HepG2 (cell line): ENCODE results near the gene FNDC3B. TPM values are rescaled to one million over a fixed set of nuclear protein-coding genes. Genes with fewer than 3 reads are reported as not detected.

Experiments
- ATAC-seq: fragments of 200-7000 bp; cut with Tn5 transposase; 3 replicates; pipeline ENCODE4 v1.9.1; 2020; ENCODE audit warnings: mild to moderate bottlenecking, moderate library complexity
- BruUV-seq: library from RNA; stranded (reverse); fragments of 400-500 nt; replicated peaks from 2 replicates; lab custom pipeline; 2021; lab: Mats Ljungman, UMichigan
- CTCF ChIA-PET: fragments of 300-600 bp; formaldehyde crosslinking; extraction: SDS; loops from one replicate; lab custom pipeline; 2021; ENCODE audit warnings: low total read pairs, inconsistent platforms, low intra/inter-chr PET ratio; lab: Yijun Ruan, JAX
- POLR2A ChIA-PET: fragments of 350-600 bp; sonication (Branson Sonifier 250); formaldehyde crosslinking; loops from one replicate; lab custom pipeline; 2020; ENCODE audit warnings: antibody characterized with exemption, inconsistent platforms; lab: Yijun Ruan, JAX
- DNase-seq: peaks from one replicate; pipeline ENCODE4 v3.0.0-alpha.2; 2015; ENCODE audit warnings: low spot score
- FAIRE-seq: peaks from 3 replicates; lab custom pipeline; 2011; peaks lifted over from hg19 to GRCh38; lab: Jason Lieb, UNC
- H2AFZ ChIP-seq: one replicate; pipeline ENCODE4 v1.6.1; 2011; ENCODE audit warnings: low read length, inconsistent platforms
- H3K27ac ChIP-seq: fragments of 300-600 bp; 3 replicates; pipeline ENCODE4 v1.8.0; 2011; ENCODE audit warnings: mixed run types, mild to moderate bottlenecking, mixed read lengths, low read length, inconsistent platforms; ENCODE audit not compliant: insufficient read depth; ENCODE audit errors: extremely low read length
- H3K27me3 ChIP-seq, 2 experiments: fragments of 200-600 bp in 1 of 2; 2 replicates in 1 of 2; 3 replicates in 1 of 2; pipeline versions ENCODE4 v1.6.0 to v1.8.0; 2011; ENCODE audit warnings: low read length in 2 of 2, mild to moderate bottlenecking in 2 of 2, moderate library complexity in 2 of 2, inconsistent platforms in 1 of 2; ENCODE audit not compliant: insufficient read depth in 2 of 2, control insufficient read depth in 1 of 2
- H3K36me3 ChIP-seq, 2 experiments: fragments of 200-600 bp in 1 of 2; replicated peaks in 1 of 2; 2 replicates in 1 of 2; 3 replicates in 1 of 2; pipeline versions ENCODE4 v1.5.1 to v1.8.0; 2011; ENCODE audit warnings: low read length in 2 of 2, inconsistent platforms in 1 of 2; ENCODE audit not compliant: insufficient read depth in 2 of 2, control insufficient read depth in 1 of 2
- H3K4me1 ChIP-seq: 2 replicates; pipeline ENCODE4 v1.5.1; 2012; ENCODE audit warnings: low read length, inconsistent platforms; ENCODE audit not compliant: insufficient read depth
- H3K4me2 ChIP-seq: 2 replicates; pipeline ENCODE4 v1.6.0; 2011; ENCODE audit warnings: low read depth, low read length, inconsistent platforms
- H3K4me3 ChIP-seq, 3 experiments: fragments of 200-600 bp in 1 of 3; sonication (generic), shearing (Covaris generic) in 1 of 3; replicated peaks in 1 of 3; 2 replicates each; pipeline ENCODE4 v1.5.1; 2011 to 2016; ENCODE audit warnings: low read length in 3 of 3, inconsistent platforms in 2 of 3, low read depth in 2 of 3, mild to moderate bottlenecking in 2 of 3, control low read depth in 1 of 3, mixed read lengths in 1 of 3; ENCODE audit not compliant: insufficient read depth in 1 of 3
- H3K79me2 ChIP-seq: one replicate; pipeline ENCODE4 v1.6.1; 2011; ENCODE audit warnings: low read length, inconsistent platforms; ENCODE audit not compliant: insufficient read depth
- H3K9ac ChIP-seq: 2 replicates; pipeline ENCODE4 v1.6.0; 2011; ENCODE audit warnings: mild to moderate bottlenecking, low read depth, low read length, inconsistent platforms; ENCODE audit not compliant: insufficient read depth
- H3K9me3 ChIP-seq: 2 replicates; pipeline ENCODE4 v1.5.1; 2012; ENCODE audit warnings: mild to moderate bottlenecking, low read length
- H4K20me1 ChIP-seq: 2 replicates; pipeline ENCODE4 v1.6.0; 2011; ENCODE audit warnings: inconsistent platforms, mild to moderate bottlenecking, low read length, moderate library complexity; ENCODE audit not compliant: insufficient read depth
- FOSL2 ChIP-seq: sonication (generic); formaldehyde crosslinking; IDR thresholded peaks from 2 replicates; pipeline ENCODE4 v1.4.0; 2020; ENCODE audit warnings: missing genetic modification reagents
- ONECUT2 ChIP-seq: sonication (generic); formaldehyde crosslinking; IDR thresholded peaks from 2 replicates; pipeline ENCODE4 v1.4.0; 2020; ENCODE audit warnings: missing genetic modification reagents
- RARA ChIP-seq: IDR thresholded peaks from 2 replicates; pipeline ENCODE4 v1.6.1; 2016; ENCODE audit warnings: missing genetic modification reagents, missing compliant biosample characterization
- SMARCC2 ChIP-seq: fragments of 450-650 bp; IDR thresholded peaks from 2 replicates; pipeline ENCODE4 v1.6.1; 2017; ENCODE audit warnings: antibody characterized with exemption, mild to moderate bottlenecking
- THAP11 ChIP-seq: IDR thresholded peaks from 2 replicates; pipeline ENCODE4 v1.6.1; 2016; ENCODE audit warnings: missing biosample characterization, missing genetic modification reagents
- ZFP36L2 ChIP-seq: sonication (generic); formaldehyde crosslinking; IDR thresholded peaks from 2 replicates; pipeline ENCODE4 v1.4.0; 2020; ENCODE audit warnings: missing genetic modification reagents
- ZNF629 ChIP-seq: sonication (generic); formaldehyde crosslinking; conservative IDR thresholded peaks from 2 replicates; pipeline ENCODE4 v1.5.0; 2020; ENCODE audit warnings: missing genetic modification reagents
- ZNF792 ChIP-seq: IDR thresholded peaks from 2 replicates; pipeline ENCODE4 v1.6.1; 2016
- ZNF879 ChIP-seq: sonication (generic); formaldehyde crosslinking; IDR thresholded peaks from 2 replicates; pipeline ENCODE4 v1.8.1; 2023; ENCODE audit warnings: missing genetic modification reagents
- ZSCAN20 ChIP-seq: sonication (generic); formaldehyde crosslinking; IDR thresholded peaks from 2 replicates; pipeline ENCODE4 v1.4.0; 2020; ENCODE audit warnings: missing genetic modification reagents, mild to moderate bottlenecking, borderline replicate concordance
- in situ Hi-C: cut with HindIII; loops from 2 replicates; pipeline ENCODE4 v1.10.0; 2017; ENCODE audit warnings: low pct_unique_long_range_greater_than_20kb; ENCODE audit not compliant: extremely low pct_ligation_motif_present
- intact Hi-C: fragments of 100-400 bp; cut with micrococcal nuclease; formaldehyde crosslinking; loops from one replicate; pipeline ENCODE4 v1.10.0; 2022; ENCODE audit not compliant: unreplicated experiment
- polyA plus RNA-seq, 8 experiments: library from polyadenylated mRNA; depleted of rRNA in 3 of 8; stranded (reverse) in 7 of 8; unstranded in 1 of 8; fragments of >200 nt; fragmentation: Illumina TruSeq in 4 of 8; extraction: Trizol in 4 of 8; gene quantifications; 2 replicates each; pipeline versions ENCODE4 v1.2.1 to v1.2.3, GENCODE V29; 2011 to 2016; ENCODE audit warnings: low read depth in 4 of 8, missing spikeins in 1 of 8, mixed read lengths in 1 of 8; ENCODE audit not compliant: insufficient read depth in 1 of 8
- total RNA-seq, 5 experiments: library from RNA; depleted of rRNA; stranded (reverse); fragments of >200 nt; fragmentation: Illumina TruSeq; extraction: Trizol; gene quantifications; 2 replicates each; pipeline ENCODE4 v1.2.3, GENCODE V29; 2016; ENCODE audit warnings: low read depth in 1 of 5
- TF ChIP-seq, protein P1 (sequence below): sonication (generic); formaldehyde crosslinking; IDR thresholded peaks from 2 replicates; pipeline ENCODE4 v1.5.1; 2020; ENCODE audit warnings: missing genetic modification reagents, mild to moderate bottlenecking, borderline replicate concordance
- TF ChIP-seq, protein P2 (sequence below): sonication (generic); formaldehyde crosslinking; IDR thresholded peaks from 2 replicates; pipeline ENCODE4 v1.4.0; 2020; ENCODE audit warnings: missing genetic modification reagents
- TF ChIP-seq, protein P3 (sequence below): sonication (generic); formaldehyde crosslinking; conservative IDR thresholded peaks from 2 replicates; pipeline ENCODE4 v1.4.0; 2020; ENCODE audit warnings: missing genetic modification reagents
- TF ChIP-seq, protein P4 (sequence below): sonication (generic); formaldehyde crosslinking; IDR thresholded peaks from 2 replicates; pipeline ENCODE4 v1.4.0; 2020; ENCODE audit warnings: missing genetic modification reagents
- TF ChIP-seq, protein P5 (sequence below): IDR thresholded peaks from 2 replicates; pipeline ENCODE4 v1.6.1; 2016

The FNDC3B gene
- total and polyA plus RNA-seq, 2 of the 13 experiments (the other 11 are each of a cell fraction or from before 2014, with no cell fraction given) = 74.8 to 103 TPM

DNA sequence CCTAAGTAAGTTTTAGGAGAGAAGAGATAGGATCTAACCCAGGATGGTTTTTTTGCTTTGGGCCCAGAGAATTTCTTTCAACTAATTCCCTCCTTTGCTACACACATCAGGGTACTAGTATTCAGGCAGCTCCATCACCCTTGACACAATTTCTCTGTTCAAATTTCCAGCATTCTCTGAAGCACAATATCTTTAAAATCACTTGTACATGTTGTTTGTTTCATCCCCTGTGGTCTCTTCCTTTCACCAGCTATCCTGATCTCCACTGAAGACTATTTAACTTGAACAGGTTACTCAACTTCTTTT, 32.4 kb upstream of the FNDC3B start:
- ChIA-PET POLR2A (interaction anchor here (1.1 kb wide), 1 partner anchor 168 kb away, joined by 5 read pairs; no protein-coding TSS in a partner anchor), CTCF (no interaction called here)
- Histone ChIP-seq H3K4me3 (no peak overlapping the region), H4K20me1 (no peaks in the 10 kb centered on the region), H3K4me2 (no peak overlapping the region), H3K9me3 (no peaks in the 10 kb centered on the region), H2AFZ (no peak overlapping the region), H3K36me3 (no peaks in the 10 kb centered on the region), H3K4me1 (peaks cover 58% of the 10 kb centered on the region), H3K9ac (no peak overlapping the region), H3K27ac (peak overlapping the region; percentile 79), H3K79me2 (no peaks in the 10 kb centered on the region), H3K27me3 (no peaks in the 10 kb centered on the region)
- TF ChIP-seq, protein P1, sequence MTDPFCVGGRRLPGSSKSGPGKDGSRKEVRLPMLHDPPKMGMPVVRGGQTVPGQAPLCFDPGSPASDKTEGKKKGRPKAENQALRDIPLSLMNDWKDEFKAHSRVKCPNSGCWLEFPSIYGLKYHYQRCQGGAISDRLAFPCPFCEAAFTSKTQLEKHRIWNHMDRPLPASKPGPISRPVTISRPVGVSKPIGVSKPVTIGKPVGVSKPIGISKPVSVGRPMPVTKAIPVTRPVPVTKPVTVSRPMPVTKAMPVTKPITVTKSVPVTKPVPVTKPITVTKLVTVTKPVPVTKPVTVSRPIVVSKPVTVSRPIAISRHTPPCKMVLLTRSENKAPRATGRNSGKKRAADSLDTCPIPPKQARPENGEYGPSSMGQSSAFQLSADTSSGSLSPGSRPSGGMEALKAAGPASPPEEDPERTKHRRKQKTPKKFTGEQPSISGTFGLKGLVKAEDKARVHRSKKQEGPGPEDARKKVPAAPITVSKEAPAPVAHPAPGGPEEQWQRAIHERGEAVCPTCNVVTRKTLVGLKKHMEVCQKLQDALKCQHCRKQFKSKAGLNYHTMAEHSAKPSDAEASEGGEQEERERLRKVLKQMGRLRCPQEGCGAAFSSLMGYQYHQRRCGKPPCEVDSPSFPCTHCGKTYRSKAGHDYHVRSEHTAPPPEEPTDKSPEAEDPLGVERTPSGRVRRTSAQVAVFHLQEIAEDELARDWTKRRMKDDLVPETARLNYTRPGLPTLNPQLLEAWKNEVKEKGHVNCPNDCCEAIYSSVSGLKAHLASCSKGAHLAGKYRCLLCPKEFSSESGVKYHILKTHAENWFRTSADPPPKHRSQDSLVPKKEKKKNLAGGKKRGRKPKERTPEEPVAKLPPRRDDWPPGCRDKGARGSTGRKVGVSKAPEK (CRISPR knock-in tag) = no peak
- TF ChIP-seq THAP11 (CRISPR knock-in tag) (no peak), ZSCAN20 (CRISPR knock-in tag) (no peak), FOSL2 (CRISPR knock-in tag) (no peak), ZNF629 (no peak), ZFP36L2 (CRISPR knock-in tag) (no peak), ZNF792 (no peak), SMARCC2 (no peak), ONECUT2 (CRISPR knock-in tag) (no peak), RARA (CRISPR knock-in tag) (no peak), ZNF879 (no peak)
- TF ChIP-seq, protein P2, sequence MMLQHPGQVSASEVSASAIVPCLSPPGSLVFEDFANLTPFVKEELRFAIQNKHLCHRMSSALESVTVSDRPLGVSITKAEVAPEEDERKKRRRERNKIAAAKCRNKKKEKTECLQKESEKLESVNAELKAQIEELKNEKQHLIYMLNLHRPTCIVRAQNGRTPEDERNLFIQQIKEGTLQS (CRISPR knock-in tag) = no peak
- TF ChIP-seq, protein P3, sequence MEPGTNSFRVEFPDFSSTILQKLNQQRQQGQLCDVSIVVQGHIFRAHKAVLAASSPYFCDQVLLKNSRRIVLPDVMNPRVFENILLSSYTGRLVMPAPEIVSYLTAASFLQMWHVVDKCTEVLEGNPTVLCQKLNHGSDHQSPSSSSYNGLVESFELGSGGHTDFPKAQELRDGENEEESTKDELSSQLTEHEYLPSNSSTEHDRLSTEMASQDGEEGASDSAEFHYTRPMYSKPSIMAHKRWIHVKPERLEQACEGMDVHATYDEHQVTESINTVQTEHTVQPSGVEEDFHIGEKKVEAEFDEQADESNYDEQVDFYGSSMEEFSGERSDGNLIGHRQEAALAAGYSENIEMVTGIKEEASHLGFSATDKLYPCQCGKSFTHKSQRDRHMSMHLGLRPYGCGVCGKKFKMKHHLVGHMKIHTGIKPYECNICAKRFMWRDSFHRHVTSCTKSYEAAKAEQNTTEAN (CRISPR knock-in tag) = no peak
- TF ChIP-seq, protein P4, sequence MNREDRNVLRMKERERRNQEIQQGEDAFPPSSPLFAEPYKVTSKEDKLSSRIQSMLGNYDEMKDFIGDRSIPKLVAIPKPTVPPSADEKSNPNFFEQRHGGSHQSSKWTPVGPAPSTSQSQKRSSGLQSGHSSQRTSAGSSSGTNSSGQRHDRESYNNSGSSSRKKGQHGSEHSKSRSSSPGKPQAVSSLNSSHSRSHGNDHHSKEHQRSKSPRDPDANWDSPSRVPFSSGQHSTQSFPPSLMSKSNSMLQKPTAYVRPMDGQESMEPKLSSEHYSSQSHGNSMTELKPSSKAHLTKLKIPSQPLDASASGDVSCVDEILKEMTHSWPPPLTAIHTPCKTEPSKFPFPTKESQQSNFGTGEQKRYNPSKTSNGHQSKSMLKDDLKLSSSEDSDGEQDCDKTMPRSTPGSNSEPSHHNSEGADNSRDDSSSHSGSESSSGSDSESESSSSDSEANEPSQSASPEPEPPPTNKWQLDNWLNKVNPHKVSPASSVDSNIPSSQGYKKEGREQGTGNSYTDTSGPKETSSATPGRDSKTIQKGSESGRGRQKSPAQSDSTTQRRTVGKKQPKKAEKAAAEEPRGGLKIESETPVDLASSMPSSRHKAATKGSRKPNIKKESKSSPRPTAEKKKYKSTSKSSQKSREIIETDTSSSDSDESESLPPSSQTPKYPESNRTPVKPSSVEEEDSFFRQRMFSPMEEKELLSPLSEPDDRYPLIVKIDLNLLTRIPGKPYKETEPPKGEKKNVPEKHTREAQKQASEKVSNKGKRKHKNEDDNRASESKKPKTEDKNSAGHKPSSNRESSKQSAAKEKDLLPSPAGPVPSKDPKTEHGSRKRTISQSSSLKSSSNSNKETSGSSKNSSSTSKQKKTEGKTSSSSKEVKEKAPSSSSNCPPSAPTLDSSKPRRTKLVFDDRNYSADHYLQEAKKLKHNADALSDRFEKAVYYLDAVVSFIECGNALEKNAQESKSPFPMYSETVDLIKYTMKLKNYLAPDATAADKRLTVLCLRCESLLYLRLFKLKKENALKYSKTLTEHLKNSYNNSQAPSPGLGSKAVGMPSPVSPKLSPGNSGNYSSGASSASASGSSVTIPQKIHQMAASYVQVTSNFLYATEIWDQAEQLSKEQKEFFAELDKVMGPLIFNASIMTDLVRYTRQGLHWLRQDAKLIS (CRISPR knock-in tag) = no peak
- TF ChIP-seq, protein P5, sequence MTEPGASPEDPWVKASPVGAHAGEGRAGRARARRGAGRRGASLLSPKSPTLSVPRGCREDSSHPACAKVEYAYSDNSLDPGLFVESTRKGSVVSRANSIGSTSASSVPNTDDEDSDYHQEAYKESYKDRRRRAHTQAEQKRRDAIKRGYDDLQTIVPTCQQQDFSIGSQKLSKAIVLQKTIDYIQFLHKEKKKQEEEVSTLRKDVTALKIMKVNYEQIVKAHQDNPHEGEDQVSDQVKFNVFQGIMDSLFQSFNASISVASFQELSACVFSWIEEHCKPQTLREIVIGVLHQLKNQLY (CRISPR knock-in tag) = no peak
- no TSS peak for BruUV-seq
- FAIRE-seq = no peak
- intact Hi-C loops (no loop called here), in situ Hi-C loops (no loop called here)
- no peak for DNase-seq
- no peak for ATAC-seq
